ENCODE measurements around the gene IKZF1.

Gene IKZF1

DNA sequence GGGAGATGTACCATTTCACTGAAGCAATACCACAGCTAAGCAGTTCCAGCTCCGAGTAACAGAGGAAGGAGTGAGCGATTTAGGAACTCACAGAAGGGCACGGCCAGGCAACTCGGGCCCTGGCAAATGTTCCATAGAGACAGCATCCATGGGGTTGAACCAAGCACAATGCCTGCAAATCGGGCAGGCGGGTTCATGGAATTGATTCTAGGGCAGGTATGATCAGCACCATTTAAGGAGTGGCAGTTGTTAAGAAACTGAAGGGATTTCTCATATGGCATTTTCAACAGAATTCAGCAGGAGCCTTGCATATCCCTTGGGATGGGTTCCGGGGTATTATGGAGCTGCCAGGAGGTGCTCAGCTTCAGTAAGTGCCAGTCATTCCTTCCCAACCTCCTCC is 66.4 kb downstream of the IKZF1 start:
- no peak overlapping the region for H3K4me3 ChIP-seq (ENCODE audit: low read depth, low read length)
- TF ChIP-seq, protein P1, sequence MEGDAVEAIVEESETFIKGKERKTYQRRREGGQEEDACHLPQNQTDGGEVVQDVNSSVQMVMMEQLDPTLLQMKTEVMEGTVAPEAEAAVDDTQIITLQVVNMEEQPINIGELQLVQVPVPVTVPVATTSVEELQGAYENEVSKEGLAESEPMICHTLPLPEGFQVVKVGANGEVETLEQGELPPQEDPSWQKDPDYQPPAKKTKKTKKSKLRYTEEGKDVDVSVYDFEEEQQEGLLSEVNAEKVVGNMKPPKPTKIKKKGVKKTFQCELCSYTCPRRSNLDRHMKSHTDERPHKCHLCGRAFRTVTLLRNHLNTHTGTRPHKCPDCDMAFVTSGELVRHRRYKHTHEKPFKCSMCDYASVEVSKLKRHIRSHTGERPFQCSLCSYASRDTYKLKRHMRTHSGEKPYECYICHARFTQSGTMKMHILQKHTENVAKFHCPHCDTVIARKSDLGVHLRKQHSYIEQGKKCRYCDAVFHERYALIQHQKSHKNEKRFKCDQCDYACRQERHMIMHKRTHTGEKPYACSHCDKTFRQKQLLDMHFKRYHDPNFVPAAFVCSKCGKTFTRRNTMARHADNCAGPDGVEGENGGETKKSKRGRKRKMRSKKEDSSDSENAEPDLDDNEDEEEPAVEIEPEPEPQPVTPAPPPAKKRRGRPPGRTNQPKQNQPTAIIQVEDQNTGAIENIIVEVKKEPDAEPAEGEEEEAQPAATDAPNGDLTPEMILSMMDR (IDR thresholded peaks at IDR 0.05; ENCODE audit: low read depth, low read length), result no peak
- TF ChIP-seq, protein P2, sequence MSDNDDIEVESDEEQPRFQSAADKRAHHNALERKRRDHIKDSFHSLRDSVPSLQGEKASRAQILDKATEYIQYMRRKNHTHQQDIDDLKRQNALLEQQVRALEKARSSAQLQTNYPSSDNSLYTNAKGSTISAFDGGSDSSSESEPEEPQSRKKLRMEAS (IDR thresholded peaks at IDR 0.05; ENCODE audit: low read depth, low read length), result no peak
- TF ChIP-seq POLR2A (IDR thresholded peaks at IDR 0.05; ENCODE audit: extremely low read depth, insufficient read length) (no peak), MYC (IDR thresholded peaks at IDR 0.05; ENCODE audit: low read depth, low read length) (no peak)
- no peak for DNase-seq (ENCODE audit: low read depth)

DNA sequence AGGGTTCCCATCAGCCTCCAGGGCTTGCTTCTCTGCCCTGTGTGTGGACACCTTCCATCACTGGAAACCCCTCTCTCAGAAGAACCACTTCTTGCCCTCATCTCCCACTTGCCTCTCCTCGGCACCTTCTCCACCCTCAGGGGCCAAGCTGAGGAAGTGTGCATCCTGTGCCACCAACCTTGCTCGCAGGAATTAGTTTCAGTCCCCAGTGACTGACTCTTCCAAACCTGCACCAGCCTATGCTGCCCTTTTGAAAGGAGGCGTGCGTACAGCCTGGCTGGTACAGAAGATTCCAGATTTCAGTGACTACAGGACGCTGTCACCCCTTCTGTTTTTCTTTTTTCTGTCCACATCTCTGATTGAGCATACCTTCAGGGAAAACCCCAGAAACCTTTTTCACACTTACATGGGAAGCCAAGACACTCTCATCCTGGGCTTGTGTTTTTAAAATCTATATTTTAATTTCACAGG is 67.1 kb downstream of the IKZF1 start:
- no peak overlapping the region for H3K4me3 ChIP-seq (ENCODE audit: low read depth, low read length)
- TF ChIP-seq MYC (IDR thresholded peaks at IDR 0.05; ENCODE audit: low read depth, low read length) (no peak), POLR2A (IDR thresholded peaks at IDR 0.05; ENCODE audit: extremely low read depth, insufficient read length) (no peak)
- TF ChIP-seq, protein P2 (IDR thresholded peaks at IDR 0.05; ENCODE audit: low read depth, low read length), result no peak
- TF ChIP-seq, protein P1 (IDR thresholded peaks at IDR 0.05; ENCODE audit: low read depth, low read length), result no peak
- no peak for DNase-seq (ENCODE audit: low read depth)

DNA sequence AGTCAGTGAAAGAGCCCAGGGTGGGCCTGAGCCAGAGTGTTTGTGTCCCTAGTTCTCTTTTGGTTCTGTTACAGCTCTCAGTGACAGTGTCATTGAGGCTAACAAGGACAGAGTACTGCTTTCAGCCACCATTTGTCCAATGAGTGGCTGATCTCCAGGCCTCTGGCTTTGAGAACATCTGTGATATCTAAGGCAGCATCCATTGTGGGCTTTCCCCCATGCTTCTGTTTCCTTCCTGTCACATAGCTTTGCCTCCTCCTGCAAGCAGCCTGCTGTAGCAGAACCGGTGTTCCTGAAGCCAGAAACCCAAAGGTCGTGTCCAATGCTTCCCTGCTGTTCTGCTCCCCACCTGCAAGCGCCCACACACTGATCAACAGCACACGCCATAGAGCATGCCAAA is 68.4 kb downstream of the IKZF1 start:
- no peak overlapping the region for H3K4me3 ChIP-seq (ENCODE audit: low read depth, low read length)
- TF ChIP-seq, protein P2 (IDR thresholded peaks at IDR 0.05; ENCODE audit: low read depth, low read length), result no peak
- TF ChIP-seq POLR2A (IDR thresholded peaks at IDR 0.05; ENCODE audit: extremely low read depth, insufficient read length) (no peak), MYC (IDR thresholded peaks at IDR 0.05; ENCODE audit: low read depth, low read length) (no peak)
- TF ChIP-seq, protein P1 (IDR thresholded peaks at IDR 0.05; ENCODE audit: low read depth, low read length), result no peak
- no peak for DNase-seq (ENCODE audit: low read depth)

DNA sequence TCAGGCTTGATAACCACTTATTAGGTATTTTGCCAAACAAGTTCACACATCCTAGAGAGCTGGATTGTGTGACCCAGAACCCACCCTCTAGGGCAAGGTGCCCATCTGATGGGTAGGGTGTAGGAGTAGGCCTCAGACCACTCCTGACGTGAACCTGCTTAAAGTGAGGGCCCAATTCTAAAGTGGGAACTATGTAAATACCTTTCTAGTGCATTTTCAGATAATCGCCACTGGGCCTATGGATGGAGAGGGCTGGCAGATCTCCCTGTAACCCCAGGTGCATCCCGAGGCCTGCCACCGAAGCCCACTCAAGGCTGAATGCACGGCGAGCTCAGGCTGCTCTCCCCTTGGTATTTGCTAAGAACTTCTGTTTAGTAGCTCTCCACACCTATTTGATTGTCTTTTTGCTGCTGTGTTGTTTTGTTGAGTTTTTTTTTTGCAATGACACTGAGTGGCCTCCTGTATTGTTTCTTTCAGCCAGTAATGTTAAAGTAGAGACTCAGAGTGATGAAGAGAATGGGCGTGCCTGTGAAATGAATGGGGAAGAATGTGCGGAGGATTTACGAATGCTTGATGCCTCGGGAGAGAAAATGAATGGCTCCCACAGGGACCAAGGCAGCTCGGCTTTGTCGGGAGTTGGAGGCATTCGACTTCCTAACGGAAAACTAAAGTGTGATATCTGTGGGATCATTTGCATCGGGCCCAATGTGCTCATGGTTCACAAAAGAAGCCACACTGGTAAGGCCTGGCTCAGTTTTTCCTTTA is 71.7 kb downstream of the IKZF1 start:
- TF ChIP-seq, protein P1 (IDR thresholded peaks at IDR 0.05; ENCODE audit: low read depth, low read length), result no peak
- TF ChIP-seq POLR2A (IDR thresholded peaks at IDR 0.05; ENCODE audit: extremely low read depth, insufficient read length) (no peak), MYC (IDR thresholded peaks at IDR 0.05; ENCODE audit: low read depth, low read length) (no peak)
- TF ChIP-seq, protein P2 (IDR thresholded peaks at IDR 0.05; ENCODE audit: low read depth, low read length), result no peak
- no peak overlapping the region for H3K4me3 ChIP-seq (ENCODE audit: low read depth, low read length)
- DNase-seq (ENCODE audit: low read depth), result no peak

DNA sequence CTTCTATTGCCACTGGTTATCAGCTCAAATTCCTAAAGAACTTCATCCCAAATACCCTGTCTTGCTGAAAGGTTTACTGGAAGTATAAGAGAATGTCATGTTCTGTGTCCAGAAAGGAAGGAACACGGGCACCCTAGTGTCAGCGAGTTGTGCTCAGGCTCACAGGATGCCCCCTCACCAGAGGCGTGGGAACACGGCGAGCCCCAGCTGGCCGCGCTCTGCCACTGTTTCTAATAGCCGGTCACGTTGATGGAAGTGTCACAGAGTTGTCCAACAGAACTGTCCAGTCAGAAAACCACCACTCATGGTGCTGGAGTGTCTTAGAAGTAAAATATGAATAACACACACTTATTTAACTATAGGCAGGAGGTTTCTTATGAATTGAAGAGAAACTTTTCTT is 72.8 kb downstream of the IKZF1 start:
- DNase-seq (ENCODE audit: low read depth), result no peak
- no peak overlapping the region for H3K4me3 ChIP-seq (ENCODE audit: low read depth, low read length)
- TF ChIP-seq MYC (IDR thresholded peaks at IDR 0.05; ENCODE audit: low read depth, low read length), result no peak
- no peak for TF ChIP-seq POLR2A (IDR thresholded peaks at IDR 0.05; ENCODE audit: extremely low read depth, insufficient read length)
- TF ChIP-seq, protein P1 (IDR thresholded peaks at IDR 0.05; ENCODE audit: low read depth, low read length), result no peak
- TF ChIP-seq, protein P2 (IDR thresholded peaks at IDR 0.05; ENCODE audit: low read depth, low read length), result no peak
